HG02763 (cell line): ENCODE data around the gene KLHDC9.
"Not testable (repeated sequence)": the region's sequence is repeated elsewhere in the genome, so short reads cannot be mapped to it uniquely, and the experiment has no call there.

Experiments
- ATAC-seq: cut with Tn5 transposase; IDR thresholded peaks from one replicate; pipeline ENCODE4 v1.9.1; 2021; ENCODE audit warnings: mild to moderate bottlenecking, moderate library complexity; ENCODE audit not compliant: unreplicated experiment

The KLHDC9 gene

GRCh38 chr1:161092621-161093028, 5.5 kb upstream of the KLHDC9 start:
- no peak for ATAC-seq

GRCh38 chr1:161094481-161094880, 3.7 kb upstream of the KLHDC9 start:
- no peak for ATAC-seq

GRCh38 chr1:161095230-161095629, 2.9 kb upstream of the KLHDC9 start:
- ATAC-seq = no peak

- no peak for ATAC-seq
Observed at GRCh38 chr1:161096015-161096414, 2.1 kb upstream of the KLHDC9 start.

- no peak for ATAC-seq
Observed at GRCh38 chr1:161096530-161096929, 1.6 kb upstream of the KLHDC9 start.

- no peak for ATAC-seq
Observed at GRCh38 chr1:161099090-161099802, 1.1 kb downstream of the KLHDC9 start.

- no peak for ATAC-seq
Observed at GRCh38 chr1:161100556-161100955, 2.4 kb downstream of the KLHDC9 start.

GRCh38 chr1:161106431-161106830, 8.3 kb downstream of the KLHDC9 start:
- no peak for ATAC-seq

GRCh38 chr1:161111117-161111516, 13.0 kb downstream of the KLHDC9 start:
- ATAC-seq = no peak

GRCh38 chr1:161111527-161111926, 13.4 kb downstream of the KLHDC9 start:
- ATAC-seq = no peak

- ATAC-seq = no peak
Observed at GRCh38 chr1:161113915-161114314, 15.8 kb downstream of the KLHDC9 start.

- no peak for ATAC-seq
Observed at GRCh38 chr1:161114556-161114955, 16.4 kb downstream of the KLHDC9 start.

- no peak for ATAC-seq
Observed at GRCh38 chr1:161115132-161115711, 17.1 kb downstream of the KLHDC9 start.

- not testable (repeated sequence) for ATAC-seq
Observed at GRCh38 chr1:161115961-161116360, 17.8 kb downstream of the KLHDC9 start.

GRCh38 chr1:161117759-161118581, 19.8 kb downstream of the KLHDC9 start, which contains the start of the genes NIT1 and PFDN2:
TSS of gene NIT1 (plus strand) at chr1:161118105. CDS start at chr1:161118177, 72 bp downstream.
TSS of gene PFDN2 (minus strand) at chr1:161118037. CDS start at chr1:161118026, 11 bp downstream.
- ATAC-seq = peak; percentile 76

- ATAC-seq = no peak
Observed at GRCh38 chr1:161119092-161119903, 21.1 kb downstream of the KLHDC9 start.

- ATAC-seq = no peak
Observed at GRCh38 chr1:161121042-161121650, 23.0 kb downstream of the KLHDC9 start.

GRCh38 chr1:161121834-161122233, 23.7 kb downstream of the KLHDC9 start:
- ATAC-seq = no peak

GRCh38 chr1:161122967-161123366, 24.8 kb downstream of the KLHDC9 start:
- ATAC-seq = no peak

- ATAC-seq = no peak
Observed at GRCh38 chr1:161127649-161128048, 29.5 kb downstream of the KLHDC9 start.
